HepG2 (cell line): ENCODE data around the gene RBPMS2. TPM values are rescaled to one million over a fixed set of nuclear protein-coding genes. Genes with fewer than 3 reads are reported as not detected.
A peak's percentile ranks its signal among the peaks of the same experiment; 100 is the strongest.

Experiments used
- ATAC-seq: fragments of 200-7000 bp; cut with Tn5 transposase; 3 replicates; pipeline ENCODE4 v1.9.1; 2020; ENCODE audit warnings: mild to moderate bottlenecking, moderate library complexity
- BruUV-seq: library from RNA; stranded (reverse); fragments of 400-500 nt; replicated peaks from 2 replicates; lab custom pipeline; 2021; lab: Mats Ljungman, UMichigan
- CTCF ChIA-PET: fragments of 300-600 bp; formaldehyde crosslinking; extraction: SDS; loops from one replicate; lab custom pipeline; 2021; ENCODE audit warnings: low total read pairs, inconsistent platforms, low intra/inter-chr PET ratio; lab: Yijun Ruan, JAX
- POLR2A ChIA-PET: fragments of 350-600 bp; sonication (Branson Sonifier 250); formaldehyde crosslinking; loops from one replicate; lab custom pipeline; 2020; ENCODE audit warnings: antibody characterized with exemption, inconsistent platforms; lab: Yijun Ruan, JAX
- DNase-seq: peaks from one replicate; pipeline ENCODE4 v3.0.0-alpha.2; 2015; ENCODE audit warnings: low spot score
- FAIRE-seq: peaks from 3 replicates; lab custom pipeline; 2011; peaks lifted over from hg19 to GRCh38; lab: Jason Lieb, UNC
- H2AFZ ChIP-seq: one replicate; pipeline ENCODE4 v1.6.1; 2011; ENCODE audit warnings: low read length, inconsistent platforms
- H3K27ac ChIP-seq: fragments of 300-600 bp; 3 replicates; pipeline ENCODE4 v1.8.0; 2011; ENCODE audit warnings: mixed run types, mild to moderate bottlenecking, mixed read lengths, low read length, inconsistent platforms; ENCODE audit not compliant: insufficient read depth; ENCODE audit errors: extremely low read length
- H3K27me3 ChIP-seq, 2 experiments: fragments of 200-600 bp in 1 of 2; 2 replicates in 1 of 2; 3 replicates in 1 of 2; pipeline versions ENCODE4 v1.6.0 to v1.8.0; 2011; ENCODE audit warnings: low read length in 2 of 2, mild to moderate bottlenecking in 2 of 2, moderate library complexity in 2 of 2, inconsistent platforms in 1 of 2; ENCODE audit not compliant: insufficient read depth in 2 of 2, control insufficient read depth in 1 of 2
- H3K36me3 ChIP-seq, 2 experiments: fragments of 200-600 bp in 1 of 2; replicated peaks in 1 of 2; 2 replicates in 1 of 2; 3 replicates in 1 of 2; pipeline versions ENCODE4 v1.5.1 to v1.8.0; 2011; ENCODE audit warnings: low read length in 2 of 2, inconsistent platforms in 1 of 2; ENCODE audit not compliant: insufficient read depth in 2 of 2, control insufficient read depth in 1 of 2
- H3K4me1 ChIP-seq: 2 replicates; pipeline ENCODE4 v1.5.1; 2012; ENCODE audit warnings: low read length, inconsistent platforms; ENCODE audit not compliant: insufficient read depth
- H3K4me2 ChIP-seq: 2 replicates; pipeline ENCODE4 v1.6.0; 2011; ENCODE audit warnings: low read depth, low read length, inconsistent platforms
- H3K4me3 ChIP-seq, 3 experiments: fragments of 200-600 bp in 1 of 3; sonication (generic), shearing (Covaris generic) in 1 of 3; replicated peaks in 1 of 3; 2 replicates each; pipeline ENCODE4 v1.5.1; 2011 to 2016; ENCODE audit warnings: low read length in 3 of 3, inconsistent platforms in 2 of 3, low read depth in 2 of 3, mild to moderate bottlenecking in 2 of 3, control low read depth in 1 of 3, mixed read lengths in 1 of 3; ENCODE audit not compliant: insufficient read depth in 1 of 3
- H3K79me2 ChIP-seq: one replicate; pipeline ENCODE4 v1.6.1; 2011; ENCODE audit warnings: low read length, inconsistent platforms; ENCODE audit not compliant: insufficient read depth
- H3K9ac ChIP-seq: 2 replicates; pipeline ENCODE4 v1.6.0; 2011; ENCODE audit warnings: mild to moderate bottlenecking, low read depth, low read length, inconsistent platforms; ENCODE audit not compliant: insufficient read depth
- H3K9me3 ChIP-seq: 2 replicates; pipeline ENCODE4 v1.5.1; 2012; ENCODE audit warnings: mild to moderate bottlenecking, low read length
- H4K20me1 ChIP-seq: 2 replicates; pipeline ENCODE4 v1.6.0; 2011; ENCODE audit warnings: inconsistent platforms, mild to moderate bottlenecking, low read length, moderate library complexity; ENCODE audit not compliant: insufficient read depth
- CERS6 ChIP-seq: sonication (generic); formaldehyde crosslinking; IDR thresholded peaks from 2 replicates; pipeline ENCODE4 v1.5.0; 2020; ENCODE audit warnings: missing genetic modification reagents
- E2F2 ChIP-seq: sonication (generic); formaldehyde crosslinking; IDR thresholded peaks from 2 replicates; pipeline ENCODE4 v1.4.0; 2020; ENCODE audit warnings: missing genetic modification reagents, borderline replicate concordance
- ETV5 ChIP-seq: IDR thresholded peaks from 2 replicates; pipeline ENCODE4 v1.6.1; 2018; ENCODE audit warnings: missing biosample characterization, missing genetic modification reagents, inconsistent platforms, borderline replicate concordance
- FOSL2 ChIP-seq: sonication (generic); formaldehyde crosslinking; IDR thresholded peaks from 2 replicates; pipeline ENCODE4 v1.4.0; 2020; ENCODE audit warnings: missing genetic modification reagents
- FOXC1 ChIP-seq: sonication (generic); formaldehyde crosslinking; IDR thresholded peaks from 2 replicates; pipeline ENCODE4 v1.8.0; 2022; ENCODE audit warnings: mild to moderate bottlenecking, missing genetic modification reagents, borderline replicate concordance
- MXD3 ChIP-seq: IDR thresholded peaks from 2 replicates; pipeline ENCODE4 v1.6.1; 2016; ENCODE audit warnings: mild to moderate bottlenecking, missing biosample characterization, missing genetic modification reagents
- MZF1 ChIP-seq: sonication (generic); formaldehyde crosslinking; IDR thresholded peaks from 2 replicates; pipeline ENCODE4 v1.8.1; 2023; ENCODE audit warnings: mild to moderate bottlenecking, missing genetic modification reagents, borderline replicate concordance
- NFE2L1 ChIP-seq: sonication (generic); formaldehyde crosslinking; IDR thresholded peaks from 2 replicates; pipeline ENCODE4 v1.4.0; 2020; ENCODE audit warnings: missing genetic modification reagents, mild to moderate bottlenecking, borderline replicate concordance
- PBX2 ChIP-seq: IDR thresholded peaks from 2 replicates; pipeline ENCODE4 v1.6.1; 2016; ENCODE audit warnings: control low read depth
- RARG ChIP-seq: sonication (generic); formaldehyde crosslinking; IDR thresholded peaks from 2 replicates; pipeline ENCODE4 v1.4.0; 2020; ENCODE audit warnings: low read depth, mild to moderate bottlenecking, missing genetic modification reagents
- SP1 ChIP-seq, 2 experiments: fragments of 450-650 bp in 1 of 2; sonication (generic) in 1 of 2; formaldehyde crosslinking in 1 of 2; IDR thresholded peaks; 2 replicates each; pipeline versions ENCODE4 v1.4.0 to v1.6.1; 2016 to 2020; ENCODE audit warnings: missing genetic modification reagents in 1 of 2
- SP2 ChIP-seq: sonication (generic); formaldehyde crosslinking; IDR thresholded peaks from 2 replicates; pipeline ENCODE4 v1.5.1; 2020; ENCODE audit warnings: mild to moderate bottlenecking, missing genetic modification reagents
- TEF ChIP-seq: sonication (generic); formaldehyde crosslinking; IDR thresholded peaks from 2 replicates; pipeline ENCODE4 v1.5.0; 2020; ENCODE audit warnings: missing genetic modification reagents
- ZIK1 ChIP-seq: sonication (generic); formaldehyde crosslinking; IDR thresholded peaks from 2 replicates; pipeline ENCODE4 v1.5.0; 2020; ENCODE audit warnings: mild to moderate bottlenecking, low read depth, missing genetic modification reagents, borderline replicate concordance
- ZNF687 ChIP-seq: sonication (generic); formaldehyde crosslinking; IDR thresholded peaks from 2 replicates; pipeline ENCODE4 v1.5.1; 2020; ENCODE audit warnings: mild to moderate bottlenecking, missing genetic modification reagents, moderate library complexity
- WGBS: methylation state at CpG from one replicate; pipeline ENCODE4 v1.1.6; 2017; ENCODE audit warnings: low lambda C conversion rate; 5-methylcytosine and 5-hydroxymethylcytosine counted together
- in situ Hi-C: cut with HindIII; loops from 2 replicates; pipeline ENCODE4 v1.10.0; 2017; ENCODE audit warnings: low pct_unique_long_range_greater_than_20kb; ENCODE audit not compliant: extremely low pct_ligation_motif_present
- intact Hi-C: fragments of 100-400 bp; cut with micrococcal nuclease; formaldehyde crosslinking; loops from one replicate; pipeline ENCODE4 v1.10.0; 2022; ENCODE audit not compliant: unreplicated experiment
- polyA plus RNA-seq, 8 experiments: library from polyadenylated mRNA; depleted of rRNA in 3 of 8; stranded (reverse) in 7 of 8; unstranded in 1 of 8; fragments of >200 nt; fragmentation: Illumina TruSeq in 4 of 8; extraction: Trizol in 4 of 8; gene quantifications; 2 replicates each; pipeline versions ENCODE4 v1.2.1 to v1.2.3, GENCODE V29; 2011 to 2016; ENCODE audit warnings: low read depth in 4 of 8, missing spikeins in 1 of 8, mixed read lengths in 1 of 8; ENCODE audit not compliant: insufficient read depth in 1 of 8
- total RNA-seq, 5 experiments: library from RNA; depleted of rRNA; stranded (reverse); fragments of >200 nt; fragmentation: Illumina TruSeq; extraction: Trizol; gene quantifications; 2 replicates each; pipeline ENCODE4 v1.2.3, GENCODE V29; 2016; ENCODE audit warnings: low read depth in 1 of 5

Gene RBPMS2
- total and polyA plus RNA-seq, 2 of the 13 experiments (the other 11 are each of a cell fraction or from before 2014, with no cell fraction given): 0.08 TPM; not detected in 1

GRCh38 chr15:64751464-64751863, 23.9 kb downstream of the RBPMS2 start:
- CTCF ChIA-PET: no interaction called here
- FAIRE-seq: no peak
- WGBS: 23% methylated on average over 12 of the region's 13 CpGs
- no peak for TF ChIP-seq RARG (CRISPR knock-in tag)
- TF ChIP-seq E2F2 (CRISPR knock-in tag): no peak
- no peak for TF ChIP-seq CERS6 (CRISPR knock-in tag)
- no peak for TF ChIP-seq TEF (CRISPR knock-in tag)
- TF ChIP-seq ETV5: peak; percentile 12; the same call in 1 of the 2 replicates
- TF ChIP-seq FOXC1 (CRISPR knock-in tag): no peak
- TF ChIP-seq MZF1 (CRISPR knock-in tag): no peak
- no peak for TF ChIP-seq SP2 (CRISPR knock-in tag)
- TF ChIP-seq FOSL2 (CRISPR knock-in tag): 0 out of 2 replicates have a peak, but pooled peaks have one; percentile 21
- 0 out of 2 replicates have a peak, but pooled peaks have one; percentile 10 for TF ChIP-seq ZNF687
- TF ChIP-seq NFE2L1 (CRISPR knock-in tag): no peak
- no peak for TF ChIP-seq PBX2 (CRISPR knock-in tag)
- TF ChIP-seq ZIK1 (CRISPR knock-in tag): no peak
- no peak for TF ChIP-seq SP1 (IDR thresholded peaks at IDR 0.05)
- TF ChIP-seq SP1 (CRISPR knock-in tag; IDR thresholded peaks at IDR 0.05): no peak
- no peak for TF ChIP-seq MXD3

More at GRCh38 chr15:64751464-64751863, 23.9 kb downstream of the RBPMS2 start:
- Histone ChIP-seq H3K4me1 (peaks cover 12% of the 10 kb centered on the region), H3K27me3 (peaks cover 5 to 68% of the 10 kb centered on the region in 2 experiments; a peak in 4 of 5 replicates), H3K4me3 (no peak overlapping the region), H3K27ac (no peak overlapping the region), H3K79me2 (no peaks in the 10 kb centered on the region), H3K4me2 (peak overlapping the region; percentile 24; the same call in 1 of the 2 replicates), H4K20me1 (no peaks in the 10 kb centered on the region), H3K36me3 (no peaks in the 10 kb centered on the region), H2AFZ (no peak overlapping the region), H3K9ac (no peak overlapping the region), H3K9me3 (no peaks in the 10 kb centered on the region)
- BruUV-seq: no TSS peak
- POLR2A ChIA-PET: no interaction called here
- in situ Hi-C loops: no loop called here
- DNase-seq: no peak
- intact Hi-C loops: no loop called here
- peak; percentile 56 for ATAC-seq
